Fibroblast of the aortic adventitia (primary cell): Measurements from ENCODE around the gene SMARCA4. TPM values are rescaled to one million over a fixed set of nuclear protein-coding genes. Genes with fewer than 3 reads are reported as not detected.

ENCODE experiments used
- DNase-seq: peaks from one replicate; pipeline ENCODE4 v3.0.0-alpha.2; 2010; ENCODE audit warnings: low read depth
- H3K4me3 ChIP-seq: 2 replicates; pipeline ENCODE4 v1.5.1; 2011; ENCODE audit warnings: low read depth, mild to moderate bottlenecking, control low read depth, low read length, moderate library complexity
- CTCF ChIP-seq: IDR thresholded peaks from 2 replicates; pipeline ENCODE4 v1.5.1; 2011; ENCODE audit warnings: mild to moderate bottlenecking, low read length, control low read depth, inconsistent platforms; ENCODE audit not compliant: insufficient read depth
- total RNA-seq: library from RNA; depleted of rRNA; stranded (reverse); fragments of >200 nt; gene quantifications from 2 replicates; pipeline ENCODE4 v1.2.3, GENCODE V29; 2012; ENCODE audit warnings: low replicate concordance

SMARCA4 gene
- total RNA-seq, 1 donor: 63.8 TPM

DNA sequence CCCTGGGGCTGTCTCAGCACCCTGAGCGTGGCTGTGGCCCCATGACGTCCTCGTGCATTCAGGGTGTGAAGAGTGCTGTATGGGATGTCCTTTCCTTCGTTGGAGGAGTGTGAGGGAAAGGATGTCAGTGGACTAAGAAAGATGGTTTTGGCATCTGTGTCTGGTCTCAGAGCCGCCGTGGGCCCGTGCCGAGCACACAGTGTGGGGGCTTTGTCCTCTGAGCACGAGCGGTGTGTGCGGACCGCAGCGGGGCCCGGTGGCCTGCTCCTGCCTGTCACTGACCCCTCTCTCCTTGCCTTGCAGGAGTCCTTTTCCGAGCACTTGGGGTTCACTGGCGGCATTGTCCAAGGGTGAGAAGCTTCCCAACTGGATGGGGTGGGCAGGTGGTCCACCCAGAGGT is 65.2 kb downstream of the SMARCA4 start:
- DNase-seq: no peak
- H3K4me3 ChIP-seq: no peak overlapping the region
- TF ChIP-seq CTCF: no peak

GRCh38 chr19:11027381-11027780 is 66.6 kb downstream of the SMARCA4 start:
- TF ChIP-seq CTCF: no peak
- no peak overlapping the region for H3K4me3 ChIP-seq
- no peak for DNase-seq

- TF ChIP-seq CTCF: no peak
- H3K4me3 ChIP-seq: no peak overlapping the region
- no peak for DNase-seq
Measured at GRCh38 chr19:11028146-11028545, 67.3 kb downstream of the SMARCA4 start.

DNA sequence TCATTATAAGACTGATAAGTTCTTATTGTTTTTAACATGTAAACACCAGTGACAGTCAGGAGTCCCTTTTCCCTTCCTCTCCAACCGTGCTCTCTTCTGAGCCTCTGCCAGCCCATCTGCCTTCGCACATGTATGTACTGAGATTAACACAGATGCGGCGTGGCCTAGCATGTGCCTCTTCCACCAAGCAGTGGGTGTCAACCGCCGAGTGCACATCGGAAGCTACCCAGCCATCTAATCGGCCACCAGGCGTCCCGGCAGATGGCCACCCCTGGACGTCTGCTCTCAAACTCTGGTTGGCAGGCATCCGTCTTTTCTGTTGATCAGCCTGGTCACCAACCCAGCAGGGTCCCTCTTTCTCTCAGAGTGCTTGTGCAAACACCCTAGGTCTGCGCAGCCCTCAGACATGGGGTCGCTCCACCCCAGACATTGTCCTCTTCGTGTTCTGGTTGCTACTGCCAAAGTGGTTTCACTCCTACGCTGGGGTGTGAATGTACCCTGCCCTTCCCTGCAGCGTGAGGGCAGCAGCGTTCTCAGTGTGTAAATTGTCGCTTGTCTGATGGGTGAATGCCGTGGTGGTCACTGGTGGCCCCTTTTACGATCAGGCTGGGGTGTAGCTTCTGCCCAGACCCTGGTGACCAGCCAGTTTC is 70.7 kb downstream of the SMARCA4 start:
- TF ChIP-seq CTCF: no peak
- no peak overlapping the region for H3K4me3 ChIP-seq
- DNase-seq: no peak

DNA sequence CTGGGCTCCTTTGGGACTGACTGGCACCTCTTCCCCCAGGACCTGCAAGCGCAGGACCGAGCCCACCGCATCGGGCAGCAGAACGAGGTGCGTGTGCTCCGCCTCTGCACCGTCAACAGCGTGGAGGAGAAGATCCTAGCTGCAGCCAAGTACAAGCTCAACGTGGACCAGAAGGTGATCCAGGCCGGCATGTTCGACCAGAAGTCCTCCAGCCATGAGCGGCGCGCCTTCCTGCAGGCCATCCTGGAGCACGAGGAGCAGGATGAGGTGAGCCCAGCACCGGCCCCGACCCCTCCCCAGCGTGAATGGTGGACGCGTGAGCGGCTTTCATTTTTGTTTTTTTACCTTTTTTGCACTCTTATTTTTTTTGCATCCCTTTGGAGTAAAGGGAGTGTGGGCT is 72.4 kb downstream of the SMARCA4 start:
- no peak for DNase-seq
- TF ChIP-seq CTCF: no peak
- no peak overlapping the region for H3K4me3 ChIP-seq

DNA sequence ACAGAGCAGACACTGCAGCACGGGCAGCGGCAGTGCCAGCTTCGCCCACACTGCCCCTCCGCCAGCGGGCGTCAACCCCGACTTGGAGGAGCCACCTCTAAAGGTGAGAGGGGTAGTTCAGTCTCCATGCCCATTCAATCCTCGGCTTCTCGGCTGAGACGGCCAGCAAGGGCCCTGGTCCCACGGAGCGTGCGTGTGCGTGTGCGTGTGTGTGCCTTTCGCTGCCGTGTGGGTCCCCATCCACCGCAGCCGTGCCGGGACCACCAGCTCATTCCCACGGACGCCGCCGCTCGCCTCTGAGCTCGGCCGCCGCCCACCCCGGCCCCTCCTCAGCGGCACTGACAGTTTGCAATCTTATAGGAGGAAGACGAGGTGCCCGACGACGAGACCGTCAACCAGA is 72.9 kb downstream of the SMARCA4 start:
- DNase-seq: no peak
- TF ChIP-seq CTCF: no peak
- no peak overlapping the region for H3K4me3 ChIP-seq
